Measurements from ENCODE around the gene GINM1.
A peak's percentile ranks its signal among the peaks of the same experiment; 100 is the strongest.

GINM1 gene

GRCh38 chr6:149565527-149566409, at the start of gene GINM1:
Gene GINM1, plus strand, starts transcription at chr6:149566375. Its CDS starts 40 bp downstream, at chr6:149566415.
- DNase-seq (ENCODE audit: low read depth), result peak; percentile 65

- no peak for DNase-seq (ENCODE audit: low read depth)
Measured at GRCh38 chr6:149529650-149530049, 36.5 kb upstream of the GINM1 start.

- DNase-seq (ENCODE audit: low read depth), result no peak
Measured at GRCh38 chr6:149534742-149535141, 31.4 kb upstream of the GINM1 start.

GRCh38 chr6:149541139-149541538, 25.0 kb upstream of the GINM1 start:
- no peak for DNase-seq (ENCODE audit: low read depth)

GRCh38 chr6:149544646-149545257, 21.4 kb upstream of the GINM1 start:
- DNase-seq (ENCODE audit: low read depth), result no peak

GRCh38 chr6:149545258-149545753, 20.9 kb upstream of the GINM1 start:
- no peak for DNase-seq (ENCODE audit: low read depth)

GRCh38 chr6:149545754-149546471, 20.3 kb upstream of the GINM1 start, which contains the start of gene PPIL4:
Gene PPIL4, minus strand, starts transcription at chr6:149546043. Its CDS starts 38 bp downstream, at chr6:149546005.
- DNase-seq (ENCODE audit: low read depth), result peak; percentile 61

- DNase-seq (ENCODE audit: low read depth), result no peak
Measured at GRCh38 chr6:149551920-149552319, 14.3 kb upstream of the GINM1 start.

- DNase-seq (ENCODE audit: low read depth), result no peak
Measured at GRCh38 chr6:149558029-149558428, 8.1 kb upstream of the GINM1 start.

- DNase-seq (ENCODE audit: low read depth), result no peak
Measured at GRCh38 chr6:149559389-149559788, 6.8 kb upstream of the GINM1 start.

GRCh38 chr6:149560736-149561135, 5.4 kb upstream of the GINM1 start:
- no peak for DNase-seq (ENCODE audit: low read depth)

GRCh38 chr6:149563203-149563927, 2.8 kb upstream of the GINM1 start:
- peak; percentile 60 for DNase-seq (ENCODE audit: low read depth)

- DNase-seq (ENCODE audit: low read depth), result no peak
Measured at GRCh38 chr6:149563928-149564325, 2.2 kb upstream of the GINM1 start.

- no peak for DNase-seq (ENCODE audit: low read depth)
Measured at GRCh38 chr6:149566410-149567193, 427 bp downstream of the GINM1 start.

- DNase-seq (ENCODE audit: low read depth), result no peak
Measured at GRCh38 chr6:149567194-149567586, 1.0 kb downstream of the GINM1 start.

GRCh38 chr6:149567945-149568585, 1.9 kb downstream of the GINM1 start:
- no peak for DNase-seq (ENCODE audit: low read depth)

GRCh38 chr6:149580880-149581279, 14.7 kb downstream of the GINM1 start:
- DNase-seq (ENCODE audit: low read depth), result no peak

- no peak for DNase-seq (ENCODE audit: low read depth)
Measured at GRCh38 chr6:149581349-149581748, 15.2 kb downstream of the GINM1 start.

- DNase-seq (ENCODE audit: low read depth), result no peak
Measured at GRCh38 chr6:149586149-149586548, 20.0 kb downstream of the GINM1 start.

GRCh38 chr6:149592983-149593382, 26.8 kb downstream of the GINM1 start:
- no peak for DNase-seq (ENCODE audit: low read depth)

All from GM04503 (cell line).